ENCODE data around the gene SLC8A3.

GRCh38 chr14:70078329-70078728 lies 110.4 kb downstream of the SLC8A3 start:
- TF ChIP-seq CTCF (IDR thresholded peaks at IDR 0.05) (no peak), POLR2A (IDR thresholded peaks at IDR 0.05) (no peak)
